Fibroblast of skin of left quadriceps (primary cell): ENCODE results near the gene VMP1.
"Not testable (repeated sequence)": the region's sequence is repeated elsewhere in the genome, so short reads cannot be mapped to it uniquely, and the experiment has no call there.

Source experiments
- DNase-seq, 2 experiments: peaks; one replicate each; pipeline ENCODE4 v3.0.0-alpha.2; 2013; ENCODE audit warnings: low read depth in 2 of 2

Gene VMP1

GRCh38 chr17:59754552-59754951 lies 47.1 kb downstream of the VMP1 start:
- peak; percentile 96 for DNase-seq

DNA sequence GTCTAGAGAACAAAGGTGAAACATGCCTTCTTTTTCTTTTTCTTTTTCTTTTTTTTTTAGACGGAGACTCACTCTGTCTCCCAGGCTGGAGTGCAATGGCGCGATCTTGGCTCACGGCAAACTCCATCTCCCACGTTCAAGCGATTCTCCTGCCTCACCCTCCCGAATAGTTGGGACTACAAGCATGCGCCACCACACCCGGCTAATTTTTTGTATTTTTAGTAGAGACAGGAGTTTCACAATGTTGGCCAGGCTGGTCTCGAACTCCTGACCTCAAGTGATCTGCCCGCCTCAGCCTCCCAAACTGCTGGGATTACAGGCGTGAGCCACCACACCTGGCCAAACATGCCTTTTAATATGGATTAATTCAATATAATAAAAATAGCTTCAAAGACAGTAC lies 47.6 kb downstream of the VMP1 start:
- DNase-seq, result not testable (repeated sequence)

DNA sequence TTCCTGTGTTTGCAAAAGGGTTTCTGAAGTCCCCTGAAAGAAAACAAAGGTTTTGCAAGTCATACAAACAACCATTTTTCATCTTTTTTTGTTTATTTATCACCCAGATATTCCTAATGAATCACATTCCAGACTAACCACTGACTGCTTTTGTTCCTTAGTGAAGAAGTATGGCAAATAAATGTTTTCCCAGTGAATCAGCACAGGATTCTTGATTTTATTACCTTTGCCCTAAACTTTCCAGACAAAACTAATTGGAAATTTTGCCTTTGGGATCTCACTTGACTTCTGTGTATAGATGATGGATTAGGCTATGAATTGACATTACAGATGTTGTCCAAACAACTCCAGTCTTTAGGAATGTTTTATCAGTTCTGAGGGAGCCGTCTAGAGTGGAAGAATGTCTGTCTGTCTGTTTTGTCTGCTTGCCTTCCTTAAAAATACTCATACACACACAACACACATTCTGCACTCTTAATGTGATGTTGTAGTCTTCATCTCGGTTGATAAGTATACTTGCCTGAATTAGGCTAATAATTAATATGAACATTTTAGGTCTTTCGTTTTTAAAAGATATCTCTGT lies 48.9 kb downstream of the VMP1 start:
- peak; percentile 91 for DNase-seq

GRCh38 chr17:59757043-59757442 lies 49.6 kb downstream of the VMP1 start:
- DNase-seq, result no peak

DNA sequence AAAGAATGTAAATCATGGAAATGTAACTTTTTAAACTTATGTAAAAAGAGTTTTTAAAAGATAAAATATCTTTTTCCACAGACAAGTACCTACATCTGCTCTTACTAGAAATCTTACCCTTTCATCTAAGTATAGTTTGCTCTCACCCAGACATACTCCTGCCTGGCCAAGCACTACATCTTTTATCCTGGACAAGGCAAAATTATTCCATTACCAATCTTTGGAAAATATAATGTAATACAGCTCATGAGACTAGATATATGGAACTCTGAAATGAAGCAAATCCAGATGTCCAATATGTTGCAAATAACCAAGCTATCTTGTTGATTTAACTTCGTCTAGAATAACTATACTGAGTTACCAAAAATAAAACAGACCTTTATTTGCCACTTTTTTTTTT lies 50.0 kb downstream of the VMP1 start:
- no peak for DNase-seq

DNA sequence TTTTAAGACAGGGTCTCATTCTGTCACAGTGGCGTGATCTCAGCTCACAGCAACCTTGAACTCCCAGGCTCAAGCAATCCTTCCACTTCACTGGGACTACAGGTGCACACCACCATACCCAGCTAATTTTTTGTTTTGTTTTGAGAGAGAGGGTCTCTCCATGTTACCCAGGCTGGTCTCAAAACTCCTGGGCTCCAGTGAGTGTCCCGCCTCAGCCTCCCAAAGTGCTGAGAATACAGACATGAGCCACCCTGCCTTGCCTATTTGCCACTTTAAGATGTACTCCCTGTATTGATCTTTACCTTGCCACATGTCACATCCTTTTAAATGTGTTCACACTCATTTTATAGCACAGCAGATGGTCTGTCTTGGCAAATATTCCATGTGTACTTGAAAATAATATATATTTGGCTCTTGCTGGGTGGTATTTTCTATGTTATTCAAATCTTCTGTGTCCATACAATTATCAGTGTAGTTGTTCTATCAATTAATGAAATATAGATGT lies 50.5 kb downstream of the VMP1 start:
- no peak for DNase-seq

- DNase-seq, result not testable (repeated sequence)
Observed at GRCh38 chr17:59758998-59759651, 51.7 kb downstream of the VMP1 start.

DNA sequence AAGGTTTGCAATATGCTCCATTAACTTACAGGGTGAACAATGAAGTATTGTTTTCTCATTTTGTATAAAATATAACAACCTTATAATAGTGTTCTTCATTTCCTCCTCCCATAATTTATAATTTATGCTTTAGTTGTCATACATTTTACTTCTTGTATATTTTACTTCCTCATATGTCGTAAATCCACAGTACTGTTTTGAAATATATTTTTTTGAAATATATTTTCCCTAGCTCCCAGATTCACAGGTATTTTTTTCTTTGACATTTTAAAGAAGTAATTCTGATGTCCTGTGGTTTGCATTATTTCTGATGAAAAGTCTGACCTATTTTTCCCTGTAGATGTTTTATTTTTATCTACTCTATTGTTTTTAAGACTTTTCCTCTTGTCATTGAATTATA lies 52.7 kb downstream of the VMP1 start:
- no peak for DNase-seq

GRCh38 chr17:59761385-59762048 lies 54.1 kb downstream of the VMP1 start:
- peak; percentile 89 to 92 for DNase-seq

GRCh38 chr17:59762049-59762823 lies 54.8 kb downstream of the VMP1 start:
- peak; percentile 64 for DNase-seq

GRCh38 chr17:59762824-59763374 lies 55.4 kb downstream of the VMP1 start:
- DNase-seq, result no peak

GRCh38 chr17:59763861-59764260 lies 56.4 kb downstream of the VMP1 start:
- DNase-seq, result peak; percentile 77 to 78

DNA sequence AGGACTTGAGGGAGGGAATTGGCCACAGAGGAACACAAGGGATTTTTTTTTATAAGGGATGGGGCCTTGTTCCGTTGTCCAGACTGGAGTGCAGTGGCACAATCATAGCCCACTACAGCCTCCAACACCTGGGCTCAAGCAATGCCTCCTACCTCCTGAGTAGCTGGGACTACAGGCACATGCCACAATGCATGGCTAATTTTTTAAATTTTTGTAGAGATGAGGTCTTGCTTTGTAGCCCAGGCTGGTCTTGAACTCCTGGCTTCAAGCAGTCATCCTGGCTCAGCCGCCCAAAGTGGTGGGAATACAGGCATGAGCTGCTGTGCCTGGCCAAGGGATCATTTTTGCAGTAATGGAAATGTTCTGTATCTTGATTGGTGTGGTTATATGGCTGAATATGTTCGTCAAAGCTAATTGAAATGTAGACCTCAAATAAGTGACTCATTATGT lies 56.9 kb downstream of the VMP1 start:
- DNase-seq, result peak; percentile 67 to 73

DNA sequence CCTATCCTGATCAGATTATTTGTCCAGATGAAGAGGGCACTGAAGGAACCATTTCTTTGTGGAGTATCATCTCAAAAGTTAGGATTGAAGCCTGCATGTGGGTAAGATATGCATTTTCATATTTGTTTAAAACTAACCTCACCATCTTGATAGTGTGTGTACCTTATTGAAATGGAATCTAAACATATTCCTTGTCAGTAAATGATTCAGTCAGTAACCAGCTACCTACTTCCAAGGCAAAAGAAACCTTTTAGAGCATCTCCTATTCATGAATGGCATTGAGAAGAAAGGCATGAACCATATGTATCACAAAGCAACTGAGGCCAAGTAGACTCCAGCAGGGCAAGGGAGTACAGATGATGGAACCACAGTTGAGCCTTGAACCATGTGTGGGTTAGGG lies 57.6 kb downstream of the VMP1 start:
- DNase-seq, result no peak

DNA sequence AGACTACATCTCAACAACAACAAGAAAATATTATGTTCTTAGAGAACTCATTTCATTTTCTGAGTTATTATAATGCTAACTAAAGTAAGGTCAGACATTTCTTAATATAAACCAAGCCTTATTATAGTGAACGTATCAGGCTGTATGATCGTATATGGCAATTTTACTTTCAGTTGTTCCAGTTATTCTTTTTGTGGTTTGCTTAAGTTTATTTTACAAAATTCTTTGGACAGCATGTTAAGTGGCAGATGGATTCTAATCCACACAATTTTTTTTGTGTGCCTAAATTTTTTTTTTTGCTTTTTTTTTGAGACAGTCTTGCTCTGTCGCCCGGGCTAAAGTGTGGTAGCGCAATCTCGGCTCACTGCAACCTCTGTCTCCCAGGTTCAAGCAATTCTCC lies 59.0 kb downstream of the VMP1 start:
- DNase-seq, result no peak

GRCh38 chr17:59767176-59767575 lies 59.7 kb downstream of the VMP1 start:
- no peak for DNase-seq

DNA sequence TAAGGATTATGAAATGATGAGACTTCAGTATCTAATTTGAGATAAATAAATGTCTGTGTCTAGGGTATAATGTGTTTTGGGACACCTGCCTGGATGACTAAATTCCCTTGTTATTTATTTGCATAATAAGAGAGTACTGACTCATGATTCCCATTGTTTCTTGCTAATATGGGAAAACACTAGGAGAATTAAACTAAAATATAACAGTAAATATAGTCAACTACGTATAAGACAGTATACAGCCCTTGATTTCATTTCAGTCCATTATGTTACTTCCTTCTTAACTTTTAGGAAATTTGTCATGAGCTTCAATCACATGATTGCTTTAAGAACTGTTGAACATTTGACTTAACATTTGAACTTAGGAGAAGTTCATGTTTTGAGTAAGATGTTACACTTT lies 62.4 kb downstream of the VMP1 start:
- no peak for DNase-seq

GRCh38 chr17:59771093-59771492 lies 63.6 kb downstream of the VMP1 start:
- no peak for DNase-seq

GRCh38 chr17:59775786-59776350 lies 68.4 kb downstream of the VMP1 start:
- DNase-seq, result no peak

GRCh38 chr17:59776577-59776976 lies 69.1 kb downstream of the VMP1 start:
- no peak for DNase-seq

GRCh38 chr17:59777033-59777432 lies 69.6 kb downstream of the VMP1 start:
- no peak for DNase-seq

GRCh38 chr17:59778996-59779395 lies 71.5 kb downstream of the VMP1 start:
- no peak for DNase-seq
